ENCODE data around the gene NUDT5. TPM values are rescaled to one million over a fixed set of nuclear protein-coding genes. Genes with fewer than 3 reads are reported as not detected.

Gene NUDT5
- total RNA-seq, 4 donors from 2014 or later, result 30.7 to 79.3 (median 42.3) TPM

DNA sequence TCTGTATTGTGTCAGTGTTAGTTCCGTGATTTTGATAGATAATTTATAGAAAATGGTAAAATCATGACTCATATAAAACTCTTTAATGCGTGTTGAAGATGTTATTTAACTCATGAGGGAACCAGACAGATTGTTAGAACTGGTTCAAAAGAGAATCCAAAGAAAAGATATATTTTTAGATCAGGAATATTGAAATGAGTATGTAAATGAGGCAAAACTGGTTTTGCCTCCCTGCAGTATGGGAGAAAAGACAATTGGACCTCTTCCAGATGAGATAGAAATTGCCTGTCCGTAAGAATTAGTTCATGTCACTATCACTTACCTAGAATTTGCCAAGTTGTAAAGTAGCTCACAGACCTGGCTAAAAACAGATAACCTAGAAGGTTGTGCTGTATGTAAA is 17.9 kb upstream of the NUDT5 start:
- H3K9me3 ChIP-seq, result no peaks in the 10 kb centered on the region
- no peak overlapping the region for H3K4me3 ChIP-seq
- no peak for DNase-seq
- H3K4me1 ChIP-seq, result peaks cover 4 to 38% (median 11%) of the 10 kb centered on the region in 3 donors
- H3K27me3 ChIP-seq, result no peaks in the 10 kb centered on the region
- peak overlapping the region in 1 of 4 donors; percentile 54 for H3K27ac ChIP-seq
- 46 to 49% methylated on average over 3 of the region's 3 CpGs for WGBS, 2 donors
- TF ChIP-seq, protein P1, sequence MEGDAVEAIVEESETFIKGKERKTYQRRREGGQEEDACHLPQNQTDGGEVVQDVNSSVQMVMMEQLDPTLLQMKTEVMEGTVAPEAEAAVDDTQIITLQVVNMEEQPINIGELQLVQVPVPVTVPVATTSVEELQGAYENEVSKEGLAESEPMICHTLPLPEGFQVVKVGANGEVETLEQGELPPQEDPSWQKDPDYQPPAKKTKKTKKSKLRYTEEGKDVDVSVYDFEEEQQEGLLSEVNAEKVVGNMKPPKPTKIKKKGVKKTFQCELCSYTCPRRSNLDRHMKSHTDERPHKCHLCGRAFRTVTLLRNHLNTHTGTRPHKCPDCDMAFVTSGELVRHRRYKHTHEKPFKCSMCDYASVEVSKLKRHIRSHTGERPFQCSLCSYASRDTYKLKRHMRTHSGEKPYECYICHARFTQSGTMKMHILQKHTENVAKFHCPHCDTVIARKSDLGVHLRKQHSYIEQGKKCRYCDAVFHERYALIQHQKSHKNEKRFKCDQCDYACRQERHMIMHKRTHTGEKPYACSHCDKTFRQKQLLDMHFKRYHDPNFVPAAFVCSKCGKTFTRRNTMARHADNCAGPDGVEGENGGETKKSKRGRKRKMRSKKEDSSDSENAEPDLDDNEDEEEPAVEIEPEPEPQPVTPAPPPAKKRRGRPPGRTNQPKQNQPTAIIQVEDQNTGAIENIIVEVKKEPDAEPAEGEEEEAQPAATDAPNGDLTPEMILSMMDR (IDR thresholded peaks at IDR 0.05), result no peak
- TF ChIP-seq POLR2A (IDR thresholded peaks at IDR 0.05), result no peak
- intact Hi-C loops (cut with DNase I), result no loop called here
- peaks cover 0 to 68% (median 14%) of the 10 kb centered on the region in 3 donors for H3K36me3 ChIP-seq

DNA sequence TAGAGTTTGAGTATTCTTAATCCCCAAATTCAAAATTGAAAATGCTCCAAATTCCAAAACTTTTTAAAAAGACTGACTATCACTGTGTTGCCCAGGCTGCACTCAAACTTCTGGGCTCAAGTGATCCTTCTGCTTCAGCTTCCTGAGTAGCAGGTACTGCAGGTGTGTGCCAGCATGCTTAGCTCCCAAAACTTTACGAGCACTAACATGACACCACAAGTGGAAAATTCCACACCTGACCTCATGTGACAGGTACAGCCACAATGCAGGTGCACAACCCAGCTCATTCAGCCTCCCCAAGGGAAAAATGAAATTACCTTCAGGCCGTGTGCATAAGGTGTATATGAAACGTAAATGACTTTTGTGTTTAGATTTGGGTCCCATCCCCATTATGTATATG is 16.8 kb upstream of the NUDT5 start:
- Histone ChIP-seq H3K4me3 (no peak overlapping the region), H3K27me3 (no peaks in the 10 kb centered on the region), H3K9me3 (no peaks in the 10 kb centered on the region), H3K4me1 (peaks cover 4 to 38% (median 11%) of the 10 kb centered on the region in 3 donors), H3K27ac (peak overlapping the region in 1 of 4 donors; percentile 23), H3K36me3 (peaks cover 0 to 68% (median 4%) of the 10 kb centered on the region in 3 donors)
- no peak for DNase-seq
- 48 to 50% methylated on average over 2 to 3 of the region's 3 CpGs for WGBS, 2 donors
- intact Hi-C loops (cut with DNase I), result no loop called here
- no peak for TF ChIP-seq POLR2A (IDR thresholded peaks at IDR 0.05)
- TF ChIP-seq, protein P1 (IDR thresholded peaks at IDR 0.05), result no peak

- H3K27me3 ChIP-seq, result no peaks in the 10 kb centered on the region
- no peak for TF ChIP-seq POLR2A (IDR thresholded peaks at IDR 0.05)
- TF ChIP-seq, protein P1 (IDR thresholded peaks at IDR 0.05), result no peak
- H3K4me3 ChIP-seq, result no peak overlapping the region
- no peaks in the 10 kb centered on the region for H3K9me3 ChIP-seq
- intact Hi-C loops (cut with DNase I), result no loop called here
- H3K36me3 ChIP-seq, result peaks cover 0 to 91% (median 3%) of the 10 kb centered on the region in 3 donors
- peaks cover 0 to 14% (median 0%) of the 10 kb centered on the region in 3 donors for H3K4me1 ChIP-seq
- H3K27ac ChIP-seq, result no peak overlapping the region
- no peak for DNase-seq
- WGBS, 2 donors, result 89 to 99% methylated on average over 5 of the region's 5 CpGs
Measured at GRCh38 chr10:12208460-12208859, 12.8 kb upstream of the NUDT5 start.

DNA sequence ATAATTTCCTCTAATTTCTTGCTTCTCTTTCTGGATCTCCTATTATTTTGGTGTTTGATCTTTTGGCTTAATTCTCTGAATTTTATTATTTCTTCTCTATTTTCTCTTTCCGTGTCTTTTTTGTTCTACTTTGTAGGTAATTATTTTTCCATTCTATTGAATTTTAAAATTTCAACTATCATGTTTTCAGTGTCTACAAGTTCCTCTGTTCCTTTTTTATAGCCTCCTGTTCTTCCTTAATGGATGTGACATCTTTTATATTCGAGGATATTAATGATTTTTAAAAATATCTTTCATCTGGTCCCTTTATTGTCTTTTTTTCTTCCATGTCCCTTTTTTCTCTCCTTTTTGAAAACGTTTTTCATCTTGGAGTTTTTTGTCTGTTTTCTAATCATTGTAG is 11.4 kb upstream of the NUDT5 start:
- Histone ChIP-seq H3K27ac (no peak overlapping the region), H3K9me3 (no peaks in the 10 kb centered on the region), H3K4me1 (peaks cover 0 to under 1% (median 0%) of the 10 kb centered on the region in 3 donors), H3K36me3 (peaks cover 0 to 99% (median 12%) of the 10 kb centered on the region in 3 donors), H3K27me3 (no peaks in the 10 kb centered on the region), H3K4me3 (no peak overlapping the region)
- intact Hi-C loops (cut with DNase I), result no loop called here
- TF ChIP-seq POLR2A (IDR thresholded peaks at IDR 0.05), result no peak
- TF ChIP-seq, protein P1 (IDR thresholded peaks at IDR 0.05), result no peak
- WGBS, 2 donors, result 73 to 87% methylated on average over 2 to 3 of the region's 3 CpGs
- no peak for DNase-seq

GRCh38 chr10:12205082-12205481 is 9.4 kb upstream of the NUDT5 start:
- 87 to 95% methylated on average over 3 of the region's 3 CpGs for WGBS, 2 donors
- DNase-seq, result no peak
- H3K27me3 ChIP-seq, result no peaks in the 10 kb centered on the region
- no peak overlapping the region for H3K27ac ChIP-seq
- no peaks in the 10 kb centered on the region for H3K9me3 ChIP-seq
- H3K4me1 ChIP-seq, result no peaks in the 10 kb centered on the region
- peaks cover 0 to 99% (median 9%) of the 10 kb centered on the region in 3 donors for H3K36me3 ChIP-seq
- intact Hi-C loops (cut with DNase I), result no loop called here
- H3K4me3 ChIP-seq, result no peak overlapping the region
- TF ChIP-seq, protein P1 (IDR thresholded peaks at IDR 0.05), result no peak
- TF ChIP-seq POLR2A (IDR thresholded peaks at IDR 0.05), result no peak
